ENCODE data around the gene USP9X.

Gene USP9X

GRCh38 chrX:41241962-41242361, 156.7 kb downstream of the USP9X start:
- DNase-seq (ENCODE audit: low read depth), result no peak
- TF ChIP-seq, protein P1, sequence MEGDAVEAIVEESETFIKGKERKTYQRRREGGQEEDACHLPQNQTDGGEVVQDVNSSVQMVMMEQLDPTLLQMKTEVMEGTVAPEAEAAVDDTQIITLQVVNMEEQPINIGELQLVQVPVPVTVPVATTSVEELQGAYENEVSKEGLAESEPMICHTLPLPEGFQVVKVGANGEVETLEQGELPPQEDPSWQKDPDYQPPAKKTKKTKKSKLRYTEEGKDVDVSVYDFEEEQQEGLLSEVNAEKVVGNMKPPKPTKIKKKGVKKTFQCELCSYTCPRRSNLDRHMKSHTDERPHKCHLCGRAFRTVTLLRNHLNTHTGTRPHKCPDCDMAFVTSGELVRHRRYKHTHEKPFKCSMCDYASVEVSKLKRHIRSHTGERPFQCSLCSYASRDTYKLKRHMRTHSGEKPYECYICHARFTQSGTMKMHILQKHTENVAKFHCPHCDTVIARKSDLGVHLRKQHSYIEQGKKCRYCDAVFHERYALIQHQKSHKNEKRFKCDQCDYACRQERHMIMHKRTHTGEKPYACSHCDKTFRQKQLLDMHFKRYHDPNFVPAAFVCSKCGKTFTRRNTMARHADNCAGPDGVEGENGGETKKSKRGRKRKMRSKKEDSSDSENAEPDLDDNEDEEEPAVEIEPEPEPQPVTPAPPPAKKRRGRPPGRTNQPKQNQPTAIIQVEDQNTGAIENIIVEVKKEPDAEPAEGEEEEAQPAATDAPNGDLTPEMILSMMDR (conservative IDR thresholded peaks at IDR 0.05; ENCODE audit: low read depth, low read length), result no peak

GRCh38 chrX:41245641-41246040, 160.4 kb downstream of the USP9X start:
- H3K4me3 ChIP-seq (ENCODE audit: low read depth, low read length), result no peak overlapping the region
- TF ChIP-seq, protein P1 (conservative IDR thresholded peaks at IDR 0.05; ENCODE audit: low read depth, low read length), result no peak
- DNase-seq (ENCODE audit: low read depth), result peak; percentile 27

More at GRCh38 chrX:41241962-41242361, 156.7 kb downstream of the USP9X start:
- no peak overlapping the region for H3K4me3 ChIP-seq (ENCODE audit: low read depth, low read length)

GRCh38 chrX:41250867-41251266, 165.6 kb downstream of the USP9X start:
- TF ChIP-seq, protein P1 (conservative IDR thresholded peaks at IDR 0.05; ENCODE audit: low read depth, low read length), result no peak
- DNase-seq (ENCODE audit: low read depth), result no peak
- H3K4me3 ChIP-seq (ENCODE audit: low read depth, low read length), result no peak overlapping the region

GRCh38 chrX:41257801-41258200, 172.6 kb downstream of the USP9X start:
- TF ChIP-seq, protein P1 (conservative IDR thresholded peaks at IDR 0.05; ENCODE audit: low read depth, low read length), result no peak
- H3K4me3 ChIP-seq (ENCODE audit: low read depth, low read length), result no peak overlapping the region
- no peak for DNase-seq (ENCODE audit: low read depth)

DNA sequence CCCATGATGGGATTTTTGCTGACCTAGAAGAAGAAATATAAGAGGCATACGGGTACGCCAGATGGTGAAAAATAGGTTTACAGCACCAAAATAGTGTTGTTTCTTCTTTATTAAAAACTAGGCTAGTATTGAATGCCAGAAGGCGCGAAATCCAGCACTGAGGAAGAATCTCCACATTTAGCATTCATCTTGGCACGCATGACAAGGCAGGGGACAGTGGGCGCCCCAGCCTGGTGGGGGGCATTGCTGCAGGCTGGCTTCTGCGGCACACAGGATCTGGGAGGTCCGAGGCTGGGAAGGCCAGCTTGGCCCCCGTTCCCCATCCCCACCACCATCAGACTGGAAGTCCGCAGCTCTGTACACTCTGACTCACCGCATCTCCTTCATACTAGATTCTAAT, 173.0 kb downstream of the USP9X start:
- TF ChIP-seq, protein P1 (conservative IDR thresholded peaks at IDR 0.05; ENCODE audit: low read depth, low read length), result no peak
- DNase-seq (ENCODE audit: low read depth), result no peak
- H3K4me3 ChIP-seq (ENCODE audit: low read depth, low read length), result no peak overlapping the region

- TF ChIP-seq, protein P1 (conservative IDR thresholded peaks at IDR 0.05; ENCODE audit: low read depth, low read length), result no peak
- DNase-seq (ENCODE audit: low read depth), result no peak
- no peak overlapping the region for H3K4me3 ChIP-seq (ENCODE audit: low read depth, low read length)
Measured at GRCh38 chrX:41258871-41259270, 173.6 kb downstream of the USP9X start.

DNA sequence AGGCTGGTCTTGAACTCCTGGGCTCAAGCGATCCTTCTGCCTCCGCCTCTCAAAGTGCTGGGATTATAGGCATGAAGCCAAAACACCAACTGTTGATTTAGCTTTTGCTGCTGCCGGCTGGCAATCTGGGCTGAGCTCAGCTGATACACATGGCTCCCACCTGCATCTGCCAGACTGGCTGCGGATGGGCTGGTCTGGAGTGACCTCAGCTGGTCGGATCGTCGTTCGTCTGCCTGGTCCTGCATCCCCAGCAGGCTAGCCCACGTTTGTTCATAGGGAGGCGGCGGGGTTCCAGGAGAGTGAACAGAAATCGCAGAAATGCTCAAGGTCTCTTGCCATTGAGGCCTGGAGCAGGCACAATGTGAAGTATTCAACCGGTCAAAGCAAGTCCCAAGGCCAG, 174.3 kb downstream of the USP9X start:
- no peak for DNase-seq (ENCODE audit: low read depth)
- H3K4me3 ChIP-seq (ENCODE audit: low read depth, low read length), result no peak overlapping the region
- TF ChIP-seq, protein P1 (conservative IDR thresholded peaks at IDR 0.05; ENCODE audit: low read depth, low read length), result no peak
